Panc1 (cell line): ENCODE measurements around the gene PTPN11. TPM values are rescaled to one million over a fixed set of nuclear protein-coding genes. Genes with fewer than 3 reads are reported as not detected.
A peak's percentile ranks its signal among the peaks of the same experiment; 100 is the strongest.

Experiments used
- ATAC-seq: fragments of 200-7000 bp; cut with Tn5 transposase; 2 replicates; pipeline ENCODE4 v1.9.1; 2020; ENCODE audit warnings: mild to moderate bottlenecking, moderate library complexity
- BruUV-seq: library from RNA; stranded (reverse); fragments of 400-500 nt; replicated peaks from 2 replicates; lab custom pipeline; 2021; lab: Mats Ljungman, UMichigan
- CTCF ChIA-PET: fragments of 300-600 bp; sonication (Branson Sonifier 250); formaldehyde crosslinking; loops from one replicate; lab custom pipeline; 2022; ENCODE audit warnings: antibody characterized with exemption; lab: Charles Lee
- POLR2A ChIA-PET: fragments of 300-600 bp; sonication (Branson Sonifier 250); formaldehyde crosslinking; loops from one replicate; lab custom pipeline; 2022; ENCODE audit warnings: antibody characterized with exemption; lab: Charles Lee
- DNase-seq: peaks from one replicate; pipeline ENCODE4 v3.0.0-alpha.2; 2010; ENCODE audit warnings: low read depth, low spot score
- H3K27ac ChIP-seq: 2 replicates; pipeline ENCODE4 v1.5.1; 2011; ENCODE audit warnings: mild to moderate bottlenecking, low read length, inconsistent platforms
- H3K27me3 ChIP-seq: fragments of 200-500 bp; sonication (Bioruptor generic); 2 replicates; pipeline ENCODE4 v1.6.0; 2014; ENCODE audit warnings: low read length, inconsistent platforms; ENCODE audit not compliant: control insufficient read depth, insufficient read depth
- H3K36me3 ChIP-seq: fragments of 200-500 bp; sonication (Bioruptor generic); 2 replicates; pipeline ENCODE4 v1.5.1; 2014; ENCODE audit warnings: inconsistent platforms, mild to moderate bottlenecking, low read length, moderate library complexity; ENCODE audit not compliant: control insufficient read depth, insufficient read depth
- H3K4me1 ChIP-seq: 2 replicates; pipeline ENCODE4 v1.5.1; 2011; ENCODE audit warnings: inconsistent platforms, mild to moderate bottlenecking, low read length, moderate library complexity; ENCODE audit not compliant: control insufficient read depth, insufficient read depth
- H3K4me3 ChIP-seq, 2 experiments: 2 replicates each; pipeline ENCODE4 v1.5.1; 2011 to 2012; ENCODE audit warnings: low read depth in 2 of 2, low read length in 2 of 2, mild to moderate bottlenecking in 2 of 2, inconsistent platforms in 1 of 2, moderate library complexity in 1 of 2
- H3K9me3 ChIP-seq: fragments of 200-500 bp; sonication (Bioruptor generic); 2 replicates; pipeline ENCODE4 v1.5.1; 2014; ENCODE audit warnings: low read depth, mild to moderate bottlenecking, inconsistent platforms, low read length, moderate library complexity; ENCODE audit not compliant: control insufficient read depth, insufficient read depth
- CTCF ChIP-seq: fragments of 450-650 bp; IDR thresholded peaks from 2 replicates; pipeline ENCODE4 v1.5.1; 2017; ENCODE audit warnings: mild to moderate bottlenecking
- POLR2AphosphoS5 ChIP-seq: IDR thresholded peaks from 2 replicates; pipeline ENCODE4 v1.6.1; 2012; ENCODE audit warnings: mild to moderate bottlenecking, low read depth, low read length, moderate library complexity
- REST ChIP-seq, 2 experiments: IDR thresholded peaks; 2 replicates each; pipeline ENCODE4 v1.6.1; 2011 to 2012; ENCODE audit warnings: low read depth in 2 of 2, control low read depth in 1 of 2, low read length in 1 of 2, mild to moderate bottlenecking in 1 of 2, moderate library complexity in 1 of 2; ENCODE audit not compliant: insufficient read depth in 1 of 2
- SIN3A ChIP-seq: IDR thresholded peaks from 2 replicates; pipeline ENCODE4 v1.6.1; 2012; ENCODE audit warnings: low read depth, mild to moderate bottlenecking, low read length, moderate library complexity, borderline replicate concordance; ENCODE audit not compliant: insufficient read depth
- TCF7L2 ChIP-seq: IDR thresholded peaks from 2 replicates; pipeline ENCODE4 v1.6.1; 2011; ENCODE audit warnings: mild to moderate bottlenecking, low read depth, low read length, inconsistent platforms
- in situ Hi-C: cut with HindIII; loops from 2 replicates; pipeline ENCODE4 v1.10.0; 2016; ENCODE audit warnings: low sequenced_read_pairs, low pct_unique_long_range_greater_than_20kb
- intact Hi-C: fragments of 100-400 bp; cut with micrococcal nuclease; formaldehyde crosslinking; loops from one replicate; pipeline ENCODE4 v1.10.0; 2022; ENCODE audit not compliant: unreplicated experiment
- total RNA-seq: library from RNA; stranded (reverse); gene quantifications from one replicate; pipeline ENCODE4 v1.2.1, GENCODE V29; 2021; ENCODE audit not compliant: unreplicated experiment

Gene PTPN11
- total RNA-seq, 1 experiment from 2014 or later = 139 TPM

- in situ Hi-C loops (no loop called here), intact Hi-C loops (no loop called here)
- H3K4me1 ChIP-seq = peaks cover 7% of the 10 kb centered on the region
- BruUV-seq = no TSS peak
- H3K27ac ChIP-seq = peak overlapping the region; percentile 81
- peak overlapping the region; percentile 78 to 83 for H3K4me3 ChIP-seq
- TF ChIP-seq CTCF (no peak), REST (IDR thresholded peaks at IDR 0.05; ENCODE audit: insufficient read depth in 1 of 2, low read depth in 2 of 2, low read length in 1 of 2) (no peak), POLR2AphosphoS5 (no peak), SIN3A (no peak), TCF7L2 (no peak)
- no peaks in the 10 kb centered on the region; the same call in 1 of the 2 replicates for H3K36me3 ChIP-seq
- H3K27me3 ChIP-seq = no peaks in the 10 kb centered on the region
- CTCF ChIA-PET = no interaction called here
- POLR2A ChIA-PET = no interaction called here
- H3K9me3 ChIP-seq = no peaks in the 10 kb centered on the region
- ATAC-seq (no peak), DNase-seq (no peak)
These were observed 37.9 kb upstream of the PTPN11 start for GRCh38 chr12:112380663-112381405.

GRCh38 chr12:112381406-112381882 is 37.3 kb upstream of the PTPN11 start:
- DNase-seq (no peak), ATAC-seq (peak; percentile 48)
- H3K4me1 ChIP-seq = peaks cover 7% of the 10 kb centered on the region
- no peaks in the 10 kb centered on the region for H3K9me3 ChIP-seq
- ChIA-PET POLR2A (no interaction called here), CTCF (no interaction called here)
- peak overlapping the region; percentile 81 for H3K27ac ChIP-seq
- in situ Hi-C loops (no loop called here), intact Hi-C loops (no loop called here)
- BruUV-seq = no TSS peak
- no peaks in the 10 kb centered on the region; the same call in 1 of the 2 replicates for H3K36me3 ChIP-seq
- TF ChIP-seq SIN3A (0 out of 2 replicates have a peak, but pooled peaks have one; percentile 26), CTCF (no peak), REST (IDR thresholded peaks at IDR 0.05; ENCODE audit: insufficient read depth in 1 of 2, low read depth in 2 of 2, low read length in 1 of 2) (no peak), POLR2AphosphoS5 (no peak)
- no peaks in the 10 kb centered on the region for H3K27me3 ChIP-seq
- H3K4me3 ChIP-seq = peak overlapping the region; percentile 78 to 83
